PC-9 (cell line): ENCODE results near the gene PDE1C.

Experiments used
- CTCF ChIP-seq: fragments of 200-600 bp; sonication (generic); conservative IDR thresholded peaks from 2 replicates; pipeline ENCODE4 v1.6.1; 2017; ENCODE audit warnings: mixed run types, antibody characterized with exemption, mild to moderate bottlenecking, moderate library complexity
- EZH2 ChIP-seq: fragments of 200-600 bp; sonication (generic); IDR thresholded peaks from 2 replicates; pipeline ENCODE4 v1.8.0; 2017; ENCODE audit warnings: antibody characterized with exemption, low read depth

- no peak for TF ChIP-seq EZH2
- TF ChIP-seq CTCF: no peak
These were observed 213.0 kb downstream of the PDE1C start for GRCh38 chr7:31857172-31857571.
